ENCODE results near the gene FNDC3B.
A peak's percentile ranks its signal among the peaks of the same experiment; 100 is the strongest.

FNDC3B gene

DNA sequence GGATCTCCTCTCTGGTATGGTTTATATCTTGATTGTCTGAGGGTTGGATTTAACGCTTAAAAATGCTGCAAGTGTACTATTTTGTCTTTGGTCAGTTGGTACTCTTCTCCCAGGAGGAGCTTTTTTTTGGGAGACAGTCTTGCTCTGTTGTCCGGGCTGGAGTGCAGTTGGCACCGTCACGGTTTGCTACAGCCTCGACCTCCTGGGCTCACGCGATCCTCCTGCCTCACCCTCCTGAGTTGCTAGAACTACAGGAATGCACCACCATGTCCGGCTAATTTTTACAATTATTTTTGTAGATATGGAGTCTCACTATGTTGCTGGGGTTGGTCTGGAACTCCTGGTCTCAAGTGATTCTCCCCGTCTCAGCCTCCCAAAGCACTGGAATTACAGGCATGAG, 89.5 kb downstream of the FNDC3B start:
- Histone ChIP-seq H3K79me2 (ENCODE audit: control insufficient read depth, insufficient read depth, low read length, unreplicated experiment) (peaks cover 85% of the 10 kb centered on the region), H3K27ac (ENCODE audit: low read depth, low read length) (peak overlapping the region; percentile 100)

GRCh38 chr3:172129498-172129849, 90.1 kb downstream of the FNDC3B start:
- peaks cover 91% of the 10 kb centered on the region for H3K4me1 ChIP-seq (ENCODE audit: control insufficient read depth, insufficient read depth, low read length, unreplicated experiment)
- peak overlapping the region; percentile 100 for H3K27ac ChIP-seq (ENCODE audit: low read depth, low read length)
- no peak overlapping the region for H2AFZ ChIP-seq (ENCODE audit: low read length, unreplicated experiment)
- H3K79me2 ChIP-seq (ENCODE audit: control insufficient read depth, insufficient read depth, low read length, unreplicated experiment): peaks cover 85% of the 10 kb centered on the region
- H3K36me3 ChIP-seq (ENCODE audit: insufficient read depth, low read length): peaks cover 26% of the 10 kb centered on the region
- H3K27me3 ChIP-seq (ENCODE audit: insufficient read depth, low read length): no peaks in the 10 kb centered on the region
- peak overlapping the region; percentile 22; the same call in 1 of the 2 replicates for H3K4me3 ChIP-seq (ENCODE audit: low read depth, low read length)

More for the DNA sequence above, 89.5 kb downstream of the FNDC3B start:
- peaks cover 27% of the 10 kb centered on the region for H3K36me3 ChIP-seq (ENCODE audit: insufficient read depth, low read length)
- no peak overlapping the region for H2AFZ ChIP-seq (ENCODE audit: low read length, unreplicated experiment)
- no peaks in the 10 kb centered on the region for H3K27me3 ChIP-seq (ENCODE audit: insufficient read depth, low read length)
- peaks cover 89% of the 10 kb centered on the region for H3K4me1 ChIP-seq (ENCODE audit: control insufficient read depth, insufficient read depth, low read length, unreplicated experiment)
- peak overlapping the region; percentile 22; the same call in 1 of the 2 replicates for H3K4me3 ChIP-seq (ENCODE audit: low read depth, low read length)

DNA sequence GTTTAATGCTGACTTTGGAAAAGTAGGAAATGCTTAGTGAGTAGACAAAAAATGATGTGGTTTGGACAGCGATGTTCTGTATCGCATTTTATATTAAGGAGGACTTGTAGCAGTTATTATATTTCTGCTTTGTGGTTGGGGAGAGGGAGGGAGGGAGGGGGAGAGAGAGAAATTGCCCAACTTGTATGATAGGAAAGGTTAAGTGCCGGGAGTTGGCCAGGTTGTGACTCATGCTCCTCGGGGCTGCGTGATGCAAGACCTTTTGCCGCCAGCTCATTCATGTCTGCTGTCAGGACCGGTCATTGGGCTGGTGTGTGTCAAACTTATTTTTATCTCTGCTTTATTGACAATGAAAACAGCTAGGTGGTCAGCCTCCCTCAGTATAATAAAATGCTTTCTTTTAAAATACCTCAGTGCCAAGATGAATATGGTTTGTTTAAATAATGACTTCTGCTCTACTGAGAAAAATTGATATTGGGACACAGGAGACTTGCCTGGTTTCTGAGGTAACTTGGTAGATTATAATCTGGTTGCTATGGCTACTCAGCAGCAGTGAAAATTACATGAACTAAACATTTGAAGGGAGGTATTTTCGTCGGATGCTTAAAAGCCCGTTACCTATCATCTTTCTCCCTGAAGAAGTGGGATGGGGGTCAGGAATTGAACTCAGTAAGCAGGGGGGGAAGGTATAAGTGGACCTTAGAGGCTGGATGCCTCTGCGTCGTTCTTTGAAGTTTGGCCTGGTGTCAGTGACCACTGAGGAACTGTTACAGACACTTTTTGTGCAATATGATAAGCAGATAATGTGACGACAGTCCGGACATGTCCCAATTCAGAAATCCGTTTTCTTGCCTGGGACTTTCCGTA, 90.7 kb downstream of the FNDC3B start:
- H3K36me3 ChIP-seq (ENCODE audit: insufficient read depth, low read length): peaks cover 24% of the 10 kb centered on the region
- peaks cover 84% of the 10 kb centered on the region for H3K79me2 ChIP-seq (ENCODE audit: control insufficient read depth, insufficient read depth, low read length, unreplicated experiment)
- H3K4me3 ChIP-seq (ENCODE audit: low read depth, low read length): peak overlapping the region; percentile 38
- H3K27ac ChIP-seq (ENCODE audit: low read depth, low read length): peak overlapping the region; percentile 100
- H3K27me3 ChIP-seq (ENCODE audit: insufficient read depth, low read length): no peaks in the 10 kb centered on the region
- peaks cover 91% of the 10 kb centered on the region for H3K4me1 ChIP-seq (ENCODE audit: control insufficient read depth, insufficient read depth, low read length, unreplicated experiment)
- H2AFZ ChIP-seq (ENCODE audit: low read length, unreplicated experiment): no peak overlapping the region

DNA sequence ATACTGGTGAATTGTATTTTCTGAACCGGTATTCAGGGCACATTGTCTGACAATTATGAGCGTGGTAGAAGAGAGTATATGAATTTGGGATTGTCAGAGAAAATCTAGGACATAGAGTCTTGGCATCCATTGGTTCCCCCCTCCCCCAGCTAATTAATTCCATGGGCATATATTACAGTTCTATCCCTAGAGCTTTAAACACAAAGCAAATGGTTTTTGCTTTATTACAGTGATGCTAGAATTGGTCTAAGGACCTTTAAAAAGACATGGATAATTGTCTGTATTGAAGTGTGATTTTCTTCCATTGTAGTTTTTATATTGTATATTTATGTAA, 91.3 kb downstream of the FNDC3B start:
- no peak overlapping the region for H2AFZ ChIP-seq (ENCODE audit: low read length, unreplicated experiment)
- no peaks in the 10 kb centered on the region for H3K27me3 ChIP-seq (ENCODE audit: insufficient read depth, low read length)
- H3K4me3 ChIP-seq (ENCODE audit: low read depth, low read length): peak overlapping the region; percentile 38; the same call in 1 of the 2 replicates
- H3K27ac ChIP-seq (ENCODE audit: low read depth, low read length): peak overlapping the region; percentile 100
- peaks cover 29% of the 10 kb centered on the region for H3K36me3 ChIP-seq (ENCODE audit: insufficient read depth, low read length)
- peaks cover 84% of the 10 kb centered on the region for H3K79me2 ChIP-seq (ENCODE audit: control insufficient read depth, insufficient read depth, low read length, unreplicated experiment)
- peaks cover 91% of the 10 kb centered on the region for H3K4me1 ChIP-seq (ENCODE audit: control insufficient read depth, insufficient read depth, low read length, unreplicated experiment)

- peaks cover 91% of the 10 kb centered on the region for H3K4me1 ChIP-seq (ENCODE audit: control insufficient read depth, insufficient read depth, low read length, unreplicated experiment)
- H2AFZ ChIP-seq (ENCODE audit: low read length, unreplicated experiment): no peak overlapping the region
- H3K27me3 ChIP-seq (ENCODE audit: insufficient read depth, low read length): no peaks in the 10 kb centered on the region
- peaks cover 34% of the 10 kb centered on the region for H3K36me3 ChIP-seq (ENCODE audit: insufficient read depth, low read length)
- peak overlapping the region; percentile 100 for H3K27ac ChIP-seq (ENCODE audit: low read depth, low read length)
- peaks cover 84% of the 10 kb centered on the region for H3K79me2 ChIP-seq (ENCODE audit: control insufficient read depth, insufficient read depth, low read length, unreplicated experiment)
- H3K4me3 ChIP-seq (ENCODE audit: low read depth, low read length): no peak overlapping the region
Observed at GRCh38 chr3:172131746-172132145, 92.4 kb downstream of the FNDC3B start.

DNA sequence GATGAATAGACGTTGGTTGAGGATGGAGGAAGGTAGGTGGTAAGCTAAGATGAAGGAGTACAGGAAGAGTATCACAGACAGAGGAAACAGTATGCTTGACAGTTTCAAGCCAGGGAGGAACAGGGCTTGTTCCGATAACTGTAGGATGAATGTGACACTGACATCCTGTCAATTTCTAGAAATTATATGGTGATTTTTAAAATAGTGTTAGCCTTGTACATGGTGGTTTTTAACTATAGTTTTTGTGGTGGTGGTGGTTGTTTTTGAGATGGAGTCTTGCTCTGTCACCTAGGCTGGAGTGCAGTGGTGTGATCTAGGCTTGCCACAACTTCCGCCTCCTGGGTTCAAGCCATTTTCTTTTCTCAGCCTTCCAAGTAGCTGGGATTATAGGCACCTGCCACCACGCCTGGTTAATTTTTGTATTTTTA, 92.8 kb downstream of the FNDC3B start:
- H3K27ac ChIP-seq (ENCODE audit: low read depth, low read length): peak overlapping the region; percentile 100
- peaks cover 84% of the 10 kb centered on the region for H3K79me2 ChIP-seq (ENCODE audit: control insufficient read depth, insufficient read depth, low read length, unreplicated experiment)
- H3K4me1 ChIP-seq (ENCODE audit: control insufficient read depth, insufficient read depth, low read length, unreplicated experiment): peaks cover 91% of the 10 kb centered on the region
- H3K27me3 ChIP-seq (ENCODE audit: insufficient read depth, low read length): no peaks in the 10 kb centered on the region
- H3K36me3 ChIP-seq (ENCODE audit: insufficient read depth, low read length): peaks cover 29% of the 10 kb centered on the region
- no peak overlapping the region for H3K4me3 ChIP-seq (ENCODE audit: low read depth, low read length)
- no peak overlapping the region for H2AFZ ChIP-seq (ENCODE audit: low read length, unreplicated experiment)

DNA sequence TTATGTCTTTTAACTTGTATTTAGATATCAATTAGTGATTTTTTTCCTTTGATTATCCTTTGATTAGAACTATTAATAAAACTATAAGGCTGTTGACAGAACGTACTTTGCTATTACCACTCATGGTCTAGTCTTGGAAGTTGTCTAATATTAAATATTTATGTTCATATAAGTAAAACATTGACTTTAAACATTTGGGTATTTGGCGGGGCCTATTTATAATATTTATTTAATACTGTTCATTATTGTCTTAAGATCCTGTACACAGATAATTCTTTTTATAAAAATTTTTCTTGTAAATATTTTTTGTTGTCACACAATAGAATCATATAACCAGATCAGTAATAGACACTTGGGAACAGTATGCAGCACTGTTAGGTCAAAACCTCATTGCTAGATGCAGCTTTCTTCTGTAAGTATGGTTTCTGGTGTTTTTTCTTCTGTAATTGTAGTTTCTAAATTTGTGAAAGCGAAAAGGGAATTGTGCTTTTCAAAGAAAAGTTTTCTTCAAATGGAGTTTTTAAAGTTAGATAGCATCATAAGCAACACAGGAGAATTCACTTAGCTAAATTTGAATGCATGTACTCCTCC, 93.4 kb downstream of the FNDC3B start:
- Histone ChIP-seq H3K79me2 (ENCODE audit: control insufficient read depth, insufficient read depth, low read length, unreplicated experiment) (peaks cover 84% of the 10 kb centered on the region), H3K27me3 (ENCODE audit: insufficient read depth, low read length) (no peaks in the 10 kb centered on the region), H3K27ac (ENCODE audit: low read depth, low read length) (peak overlapping the region; percentile 100), H3K36me3 (ENCODE audit: insufficient read depth, low read length) (peaks cover 27% of the 10 kb centered on the region), H3K4me3 (ENCODE audit: low read depth, low read length) (no peak overlapping the region), H2AFZ (ENCODE audit: low read length, unreplicated experiment) (no peak overlapping the region), H3K4me1 (ENCODE audit: control insufficient read depth, insufficient read depth, low read length, unreplicated experiment) (peaks cover 92% of the 10 kb centered on the region)

DNA sequence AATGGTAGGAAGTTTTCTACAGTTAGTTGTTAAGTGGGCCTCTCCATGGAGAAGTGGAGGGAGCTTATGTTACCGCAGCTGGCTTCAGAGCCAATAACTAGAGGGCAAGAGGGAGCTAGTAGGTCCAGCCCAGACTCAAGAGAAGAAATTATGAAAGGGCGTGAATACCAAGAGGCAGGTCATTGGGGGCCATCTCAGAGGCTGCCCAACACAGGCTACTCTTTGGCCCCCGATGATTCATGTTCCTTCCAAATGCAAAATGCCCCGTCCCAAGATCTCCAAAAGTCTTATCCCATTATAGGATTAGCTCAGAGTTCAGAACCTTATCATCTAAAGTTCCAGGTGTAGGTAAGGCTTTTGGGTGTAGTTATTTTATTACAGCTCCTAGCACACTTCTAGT, 94.5 kb downstream of the FNDC3B start:
- H3K27ac ChIP-seq (ENCODE audit: low read depth, low read length): peak overlapping the region; percentile 100
- peaks cover 27% of the 10 kb centered on the region for H3K36me3 ChIP-seq (ENCODE audit: insufficient read depth, low read length)
- H2AFZ ChIP-seq (ENCODE audit: low read length, unreplicated experiment): no peak overlapping the region
- H3K4me3 ChIP-seq (ENCODE audit: low read depth, low read length): no peak overlapping the region
- no peaks in the 10 kb centered on the region for H3K27me3 ChIP-seq (ENCODE audit: insufficient read depth, low read length)
- peaks cover 82% of the 10 kb centered on the region for H3K79me2 ChIP-seq (ENCODE audit: control insufficient read depth, insufficient read depth, low read length, unreplicated experiment)
- H3K4me1 ChIP-seq (ENCODE audit: control insufficient read depth, insufficient read depth, low read length, unreplicated experiment): peaks cover 92% of the 10 kb centered on the region

DNA sequence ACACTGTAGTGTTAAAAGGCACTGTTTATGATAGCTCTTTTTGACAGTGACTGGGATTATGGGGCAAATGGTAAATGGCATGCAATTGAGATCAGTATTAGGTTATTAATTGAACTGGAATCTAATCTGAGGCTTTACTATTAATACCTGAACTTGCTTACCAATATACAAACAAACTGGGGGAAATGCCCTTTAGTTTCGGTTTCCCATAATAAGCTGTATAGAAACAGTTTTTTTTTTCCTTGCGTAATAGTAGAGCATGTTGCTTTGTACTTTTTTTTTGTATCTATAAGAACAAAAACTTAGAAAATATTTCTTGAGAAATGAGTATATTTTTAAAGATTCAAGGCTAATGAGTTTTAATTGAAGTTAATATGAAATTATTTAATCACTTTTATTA, 95.0 kb downstream of the FNDC3B start:
- Histone ChIP-seq H3K27me3 (ENCODE audit: insufficient read depth, low read length) (no peaks in the 10 kb centered on the region), H3K36me3 (ENCODE audit: insufficient read depth, low read length) (peaks cover 27% of the 10 kb centered on the region), H2AFZ (ENCODE audit: low read length, unreplicated experiment) (no peak overlapping the region), H3K79me2 (ENCODE audit: control insufficient read depth, insufficient read depth, low read length, unreplicated experiment) (peaks cover 83% of the 10 kb centered on the region), H3K27ac (ENCODE audit: low read depth, low read length) (peak overlapping the region; percentile 100), H3K4me3 (ENCODE audit: low read depth, low read length) (no peak overlapping the region), H3K4me1 (ENCODE audit: control insufficient read depth, insufficient read depth, low read length, unreplicated experiment) (peaks cover 92% of the 10 kb centered on the region)

- Histone ChIP-seq H3K79me2 (ENCODE audit: control insufficient read depth, insufficient read depth, low read length, unreplicated experiment) (peaks cover 90% of the 10 kb centered on the region), H3K27me3 (ENCODE audit: insufficient read depth, low read length) (no peaks in the 10 kb centered on the region), H3K27ac (ENCODE audit: low read depth, low read length) (peak overlapping the region; percentile 100), H3K4me3 (ENCODE audit: low read depth, low read length) (no peak overlapping the region), H2AFZ (ENCODE audit: low read length, unreplicated experiment) (no peak overlapping the region), H3K4me1 (ENCODE audit: control insufficient read depth, insufficient read depth, low read length, unreplicated experiment) (peaks cover 95% of the 10 kb centered on the region), H3K36me3 (ENCODE audit: insufficient read depth, low read length) (peaks cover 27% of the 10 kb centered on the region)
Observed at GRCh38 chr3:172135185-172135584, 95.8 kb downstream of the FNDC3B start.

GRCh38 chr3:172135820-172136219, 96.4 kb downstream of the FNDC3B start:
- H3K27ac ChIP-seq (ENCODE audit: low read depth, low read length): peak overlapping the region; percentile 100
- no peaks in the 10 kb centered on the region for H3K27me3 ChIP-seq (ENCODE audit: insufficient read depth, low read length)
- no peak overlapping the region for H2AFZ ChIP-seq (ENCODE audit: low read length, unreplicated experiment)
- no peak overlapping the region; the same call in 1 of the 2 replicates for H3K4me3 ChIP-seq (ENCODE audit: low read depth, low read length)
- peaks cover 27% of the 10 kb centered on the region for H3K36me3 ChIP-seq (ENCODE audit: insufficient read depth, low read length)
- peaks cover 92% of the 10 kb centered on the region for H3K4me1 ChIP-seq (ENCODE audit: control insufficient read depth, insufficient read depth, low read length, unreplicated experiment)
- H3K79me2 ChIP-seq (ENCODE audit: control insufficient read depth, insufficient read depth, low read length, unreplicated experiment): peaks cover 85% of the 10 kb centered on the region
